NCI-H2107 treated with DMSO at 0.1 percent for 48 hours (cell line): Measurements from ENCODE around the gene ZNF184.

Experiments used
- DNase-seq: peaks from one replicate; lab custom pipeline; 2025; ENCODE audit not compliant: unreplicated experiment; lab: John Stamatoyannopoulos, UW

ZNF184 gene

GRCh38 chr6:27472617-27473400 lies at the start of gene ZNF184:
Gene ZNF184 (minus strand): TSS chr6:27473105. CDS start chr6:27472294, 811 bp downstream.
- peak; percentile 72 for DNase-seq

GRCh38 chr6:27518881-27519795 lies 46.2 kb upstream of the ZNF184 start:
- DNase-seq, result peak; percentile 28

- no peak for DNase-seq
Observed at GRCh38 chr6:27517928-27518787, 45.3 kb upstream of the ZNF184 start.

GRCh38 chr6:27517238-27517637 lies 44.3 kb upstream of the ZNF184 start:
- no peak for DNase-seq

- no peak for DNase-seq
Observed at GRCh38 chr6:27514906-27515495, 42.1 kb upstream of the ZNF184 start.

- DNase-seq, result no peak
Observed at GRCh38 chr6:27512525-27512924, 39.6 kb upstream of the ZNF184 start.

GRCh38 chr6:27507041-27507956 lies 34.4 kb upstream of the ZNF184 start:
- DNase-seq, result no peak

GRCh38 chr6:27505209-27506027 lies 32.5 kb upstream of the ZNF184 start:
- DNase-seq, result no peak

GRCh38 chr6:27503436-27504030 lies 30.6 kb upstream of the ZNF184 start:
- peak; percentile 25 for DNase-seq

GRCh38 chr6:27502508-27503435 lies 29.9 kb upstream of the ZNF184 start:
- peak; percentile 14 for DNase-seq

- DNase-seq, result no peak
Observed at GRCh38 chr6:27501187-27501586, 28.3 kb upstream of the ZNF184 start.

- no peak for DNase-seq
Observed at GRCh38 chr6:27500177-27500576, 27.3 kb upstream of the ZNF184 start.

- no peak for DNase-seq
Observed at GRCh38 chr6:27495386-27496135, 22.7 kb upstream of the ZNF184 start.

GRCh38 chr6:27494987-27495385 lies 22.1 kb upstream of the ZNF184 start:
- no peak for DNase-seq

- no peak for DNase-seq
Observed at GRCh38 chr6:27494103-27494502, 21.2 kb upstream of the ZNF184 start.

GRCh38 chr6:27492631-27493190 lies 19.8 kb upstream of the ZNF184 start:
- DNase-seq, result no peak
